ENCODE results near the gene NOD1.

NOD1 gene

GRCh38 chr7:30522159-30522558, 43.6 kb upstream of the NOD1 start:
- DNase-seq (ENCODE audit: low spot score) = no peak
- TF ChIP-seq CTCF (conservative IDR thresholded peaks at IDR 0.05; ENCODE audit: low read depth) = no peak
- POLR2A ChIA-PET (ENCODE audit: low non-redundant PET) = no interaction called here
- no peak overlapping the region for H3K27ac ChIP-seq
- CTCF ChIA-PET = interaction anchor here (0.6 kb wide), 1 partner anchor 38 kb away, joined by 3 read pairs; no protein-coding TSS in a partner anchor

GRCh38 chr7:30521532-30521931, 42.9 kb upstream of the NOD1 start:
- no peak for TF ChIP-seq CTCF (conservative IDR thresholded peaks at IDR 0.05; ENCODE audit: low read depth)
- POLR2A ChIA-PET (ENCODE audit: low non-redundant PET) = no interaction called here
- CTCF ChIA-PET = interaction anchor here (0.7 to 0.9 kb wide), 3 partner anchors 13 to 218 kb away, joined by 3 to 5 read pairs (median 4); no protein-coding TSS in a partner anchor
- no peak for DNase-seq (ENCODE audit: low spot score)
- H3K27ac ChIP-seq = no peak overlapping the region

GRCh38 chr7:30519122-30519521, 40.5 kb upstream of the NOD1 start:
- no peak for DNase-seq (ENCODE audit: low spot score)
- ChIA-PET POLR2A (ENCODE audit: low non-redundant PET) (no interaction called here), CTCF (no interaction called here)
- no peak overlapping the region for H3K27ac ChIP-seq
- no peak for TF ChIP-seq CTCF (conservative IDR thresholded peaks at IDR 0.05; ENCODE audit: low read depth)

- POLR2A ChIA-PET (ENCODE audit: low non-redundant PET) = no interaction called here
- CTCF ChIA-PET = interaction anchor here (0.7 kb wide), 1 partner anchor 77 kb away, joined by 3 read pairs; no protein-coding TSS in a partner anchor
- DNase-seq (ENCODE audit: low spot score) = no peak
- no peak for TF ChIP-seq CTCF (conservative IDR thresholded peaks at IDR 0.05; ENCODE audit: low read depth)
- H3K27ac ChIP-seq = no peak overlapping the region
Observed at GRCh38 chr7:30515761-30516160, 37.2 kb upstream of the NOD1 start.

GRCh38 chr7:30514776-30515175, 36.2 kb upstream of the NOD1 start:
- TF ChIP-seq CTCF (conservative IDR thresholded peaks at IDR 0.05; ENCODE audit: low read depth) = no peak
- no peak overlapping the region for H3K27ac ChIP-seq
- no peak for DNase-seq (ENCODE audit: low spot score)
- POLR2A ChIA-PET (ENCODE audit: low non-redundant PET) = no interaction called here
- CTCF ChIA-PET = interaction anchor here (0.7 kb wide), 1 partner anchor 35 kb away, joined by 3 read pairs; no protein-coding TSS in a partner anchor

- ChIA-PET POLR2A (ENCODE audit: low non-redundant PET) (no interaction called here), CTCF (no interaction called here)
- DNase-seq (ENCODE audit: low spot score) = no peak
- no peak overlapping the region for H3K27ac ChIP-seq
- TF ChIP-seq CTCF (conservative IDR thresholded peaks at IDR 0.05; ENCODE audit: low read depth) = no peak
Observed at GRCh38 chr7:30514177-30514576, 35.6 kb upstream of the NOD1 start.

- DNase-seq (ENCODE audit: low spot score) = no peak
- POLR2A ChIA-PET (ENCODE audit: low non-redundant PET) = no interaction called here
- CTCF ChIA-PET = no interaction called here
- TF ChIP-seq CTCF (conservative IDR thresholded peaks at IDR 0.05; ENCODE audit: low read depth) = no peak
- H3K27ac ChIP-seq = no peak overlapping the region
Observed at GRCh38 chr7:30513762-30514161, 35.2 kb upstream of the NOD1 start.
